ENCODE data around the gene CCDC85C. TPM values are rescaled to one million over a fixed set of nuclear protein-coding genes. Genes with fewer than 3 reads are reported as not detected.

Gene CCDC85C
- total RNA-seq, 1 experiment from 2014 or later = 3.4 TPM

DNA sequence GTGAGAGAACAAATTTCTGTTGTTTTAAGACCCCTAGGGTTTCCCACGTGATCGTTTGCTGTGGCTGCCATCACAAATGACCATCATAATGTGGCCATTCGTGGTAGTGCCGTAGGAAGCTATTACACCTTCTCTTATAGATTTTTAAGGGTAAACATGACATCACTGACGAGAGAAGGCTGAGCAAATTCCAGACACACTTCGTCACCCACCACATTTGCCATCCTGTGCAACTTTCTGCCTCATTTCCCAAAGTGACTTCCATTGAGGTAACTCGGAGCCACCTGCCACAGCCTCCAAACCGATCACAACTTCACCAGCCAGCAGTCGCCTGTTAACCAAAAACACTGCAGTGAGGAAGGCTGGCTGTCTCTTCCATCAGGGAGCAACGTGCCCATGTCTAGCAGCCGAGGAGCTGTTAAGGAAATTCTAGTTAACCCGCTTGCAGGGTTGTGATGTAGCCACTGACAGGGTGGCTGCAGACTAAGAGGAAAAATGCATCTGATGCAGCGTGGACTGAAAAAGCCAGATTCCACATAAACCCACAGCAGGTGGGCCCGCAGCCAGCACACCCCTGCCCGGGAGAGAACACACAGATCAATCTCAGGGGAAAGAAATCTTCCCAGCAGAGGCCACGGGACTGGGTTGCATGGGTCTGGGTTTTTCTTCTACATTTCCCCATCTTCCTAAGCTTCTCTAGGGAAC, 44.6 kb downstream of the CCDC85C start:
- DNase-seq (ENCODE audit: low read depth) = no peak

DNA sequence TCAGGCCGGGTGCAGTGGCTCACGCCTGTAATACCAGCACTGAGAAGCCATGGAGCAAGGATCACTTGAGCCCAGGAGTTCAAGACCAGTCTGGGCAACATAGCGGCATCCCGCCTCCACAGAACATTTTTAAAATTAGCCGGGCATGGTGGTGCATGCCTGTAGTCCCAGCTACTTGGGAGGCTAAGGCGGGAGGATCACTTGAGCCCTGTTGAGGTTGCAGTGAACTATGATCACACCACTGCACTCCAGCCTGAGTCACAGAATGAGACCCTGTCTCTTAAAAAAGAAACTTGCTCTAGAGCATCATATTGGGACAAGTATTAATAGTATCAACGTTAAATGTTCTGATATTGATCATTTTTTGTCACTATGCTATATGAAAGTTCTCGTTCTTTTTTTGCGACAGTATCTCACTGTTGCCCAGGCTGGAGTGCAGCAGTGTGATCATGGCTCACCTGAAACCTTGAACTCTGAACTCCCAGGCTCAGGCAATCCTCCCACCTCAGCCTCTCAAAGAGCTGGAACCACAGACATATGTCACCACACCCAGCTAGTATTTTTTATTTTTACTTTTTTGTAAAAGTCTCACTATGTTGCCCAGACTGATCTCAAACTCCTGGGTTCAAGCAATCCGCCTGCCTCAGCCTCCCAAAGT, 47.7 kb downstream of the CCDC85C start:
- DNase-seq (ENCODE audit: low read depth) = no peak

GRCh38 chr14:99554757-99555531, 49.1 kb downstream of the CCDC85C start:
- DNase-seq (ENCODE audit: low read depth) = no peak

GRCh38 chr14:99554184-99554583, 49.8 kb downstream of the CCDC85C start:
- DNase-seq (ENCODE audit: low read depth) = no peak

GRCh38 chr14:99552572-99553216, 51.3 kb downstream of the CCDC85C start:
- no peak for DNase-seq (ENCODE audit: low read depth)

DNA sequence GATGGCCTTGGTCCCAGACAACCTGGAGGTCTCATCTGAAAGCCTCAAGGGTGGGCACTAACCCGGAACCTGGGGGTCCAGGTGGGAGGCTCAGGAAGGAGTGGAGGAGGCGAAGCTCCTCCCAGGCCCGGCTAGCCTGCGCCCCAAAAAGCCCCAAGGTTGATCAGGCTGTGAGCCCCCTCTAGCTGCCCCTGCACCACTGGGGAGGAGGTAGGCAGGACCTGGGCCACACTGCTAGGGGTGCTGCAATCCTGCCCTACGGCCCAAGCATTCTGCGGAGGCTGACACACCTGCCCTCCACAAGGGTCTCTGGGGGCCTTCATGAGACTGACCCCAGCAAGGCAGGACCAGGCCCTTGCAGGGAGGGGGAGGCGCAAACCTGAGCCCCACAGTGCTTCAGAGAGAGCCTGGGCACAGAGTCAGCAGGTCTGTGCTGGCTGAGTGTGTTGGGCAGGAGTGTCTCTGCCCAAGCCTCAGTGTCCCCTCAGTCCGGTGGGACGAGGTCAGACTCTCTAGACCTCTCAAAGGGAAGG, 51.9 kb downstream of the CCDC85C start:
- DNase-seq (ENCODE audit: low read depth) = no peak

- peak; percentile 11 for DNase-seq (ENCODE audit: low read depth)
Observed at GRCh38 chr14:99551034-99551922, 52.7 kb downstream of the CCDC85C start.

GRCh38 chr14:99550387-99550992, 53.5 kb downstream of the CCDC85C start:
- DNase-seq (ENCODE audit: low read depth) = no peak

GRCh38 chr14:99549684-99550083, 54.3 kb downstream of the CCDC85C start:
- no peak for DNase-seq (ENCODE audit: low read depth)

GRCh38 chr14:99548871-99549515, 55.0 kb downstream of the CCDC85C start:
- DNase-seq (ENCODE audit: low read depth) = no peak

DNA sequence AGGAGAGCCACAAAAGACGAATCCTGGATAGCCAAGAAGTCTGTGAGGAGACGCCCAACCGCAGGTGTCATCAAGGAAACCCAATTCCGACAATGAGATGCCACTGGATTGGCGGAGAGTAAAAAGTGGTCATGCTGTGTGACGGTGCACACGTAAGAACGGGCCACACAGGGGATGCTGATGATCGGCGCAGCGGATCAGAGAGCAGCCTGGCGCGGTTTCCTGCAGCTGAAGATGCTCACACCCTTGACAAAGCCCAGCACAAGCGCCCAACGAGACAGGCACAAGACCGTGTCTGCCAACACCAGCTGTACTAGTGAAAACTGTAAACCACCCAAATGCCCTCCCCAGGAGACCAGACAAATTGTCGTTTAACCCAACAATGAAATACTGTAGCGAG, 55.8 kb downstream of the CCDC85C start:
- no peak for DNase-seq (ENCODE audit: low read depth)

- DNase-seq (ENCODE audit: low read depth) = no peak
Observed at GRCh38 chr14:99546234-99546879, 57.6 kb downstream of the CCDC85C start.

- no peak for DNase-seq (ENCODE audit: low read depth)
Observed at GRCh38 chr14:99545586-99545985, 58.4 kb downstream of the CCDC85C start.

DNA sequence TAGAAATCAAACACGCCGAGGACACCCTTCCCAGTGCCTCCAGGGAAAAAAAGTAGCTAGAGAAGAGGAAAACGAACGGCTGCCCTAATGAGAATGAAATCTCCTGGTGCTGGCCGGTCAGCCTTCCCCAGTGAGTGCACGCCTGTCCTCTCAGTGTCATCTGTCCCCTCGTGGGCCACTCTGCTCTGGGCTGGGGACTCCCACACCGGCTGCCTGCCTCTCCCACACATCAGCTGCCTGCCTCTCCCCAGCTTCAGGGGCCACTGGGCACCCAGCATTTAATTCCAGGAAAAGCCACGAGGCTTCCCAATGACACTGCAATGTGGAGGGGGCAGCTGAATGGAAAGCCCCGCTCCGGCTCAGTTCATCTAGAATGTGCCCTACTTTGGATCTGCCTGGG, 59.0 kb downstream of the CCDC85C start:
- no peak for DNase-seq (ENCODE audit: low read depth)

- DNase-seq (ENCODE audit: low read depth) = no peak
Observed at GRCh38 chr14:99543985-99544384, 60.0 kb downstream of the CCDC85C start.

- DNase-seq (ENCODE audit: low read depth) = no peak
Observed at GRCh38 chr14:99543370-99543769, 60.6 kb downstream of the CCDC85C start.

DNA sequence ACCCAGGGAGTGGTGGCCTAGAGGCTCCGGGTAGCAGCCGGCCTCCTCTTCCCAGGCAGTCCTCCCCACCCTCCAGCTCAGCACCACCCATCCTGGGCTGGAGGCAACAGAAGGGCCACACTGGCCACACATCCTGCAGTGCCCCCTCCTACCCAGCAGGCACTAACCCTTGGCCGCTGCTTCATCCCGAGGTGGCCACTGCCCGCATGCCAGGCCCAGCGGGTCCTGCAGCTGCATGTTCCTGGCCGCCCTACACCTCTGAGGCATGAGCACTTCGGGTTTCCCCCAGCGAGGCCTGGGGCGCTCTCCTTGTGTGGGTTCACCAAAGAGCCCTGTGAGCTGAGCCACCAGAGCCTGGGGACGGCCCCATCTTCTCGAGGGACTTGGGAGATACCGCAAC, 61.4 kb downstream of the CCDC85C start:
- no peak for DNase-seq (ENCODE audit: low read depth)

DNA sequence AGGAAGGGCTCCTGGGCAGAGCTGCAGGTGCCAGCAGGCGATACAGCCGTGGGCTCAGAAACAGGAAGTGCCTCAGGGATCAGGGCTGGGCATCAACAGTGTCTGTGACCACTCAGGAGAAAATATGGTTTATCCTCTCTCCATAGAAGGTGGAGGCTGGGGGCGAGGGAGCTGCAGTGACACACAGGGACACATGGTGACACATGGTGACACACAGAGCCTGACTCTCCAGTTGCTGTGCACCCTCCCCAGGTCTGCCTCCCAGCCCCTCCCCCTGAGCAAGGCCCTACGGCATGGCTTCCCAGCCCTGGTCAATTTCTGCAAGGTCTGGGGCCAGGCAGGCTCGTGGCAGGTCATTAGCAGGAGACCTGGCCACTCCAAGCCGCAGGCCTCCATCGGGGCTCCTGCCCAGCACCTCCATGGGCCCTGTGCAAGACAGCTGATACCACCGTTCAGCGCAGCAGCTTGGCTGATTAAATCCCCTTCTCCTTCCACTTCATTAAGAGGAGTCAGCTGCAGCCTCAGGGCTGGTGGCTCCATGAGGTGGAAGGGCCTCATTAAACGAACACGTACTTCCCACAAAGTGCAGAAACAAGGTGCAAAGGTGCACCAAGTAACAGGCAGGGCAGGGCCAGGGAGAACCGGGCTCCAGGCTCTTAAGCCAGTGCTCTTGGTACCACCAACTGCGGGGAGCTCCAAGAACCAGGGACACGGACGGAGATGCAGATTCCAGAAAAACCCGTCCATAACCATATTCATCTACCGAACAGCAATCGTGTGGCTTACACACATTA, 62.1 kb downstream of the CCDC85C start:
- no peak for DNase-seq (ENCODE audit: low read depth)

GRCh38 chr14:99541211-99541610, 62.8 kb downstream of the CCDC85C start:
- DNase-seq (ENCODE audit: low read depth) = no peak

All from RPMI7951 (cell line).